Body of pancreas (tissue), 4 donors: ENCODE results near the gene FANCD2OS. TPM values are rescaled to one million over a fixed set of nuclear protein-coding genes. Genes with fewer than 3 reads are reported as not detected.

Experiments
- ATAC-seq: fragments of 150-250 bp; one replicate; pipeline ENCODE4 v1.9.1; 2016
- DNase-seq, 4 donors: peaks; one replicate each; pipeline ENCODE4 v3.0.0-alpha.2; 2019
- H3K27ac ChIP-seq, 4 donors: fragments of 200-600 bp; sonication (generic); 1 replicate in 3 of 4; 2 replicates in 1 of 4; pipeline versions ENCODE4 v1.5.1 to v1.6.1; 2016 to 2019; ENCODE audit warnings: mild to moderate bottlenecking in 1 of 4, mixed read lengths in 1 of 4, moderate library complexity in 1 of 4
- H3K27me3 ChIP-seq, 2 donors: fragments of 200-600 bp; sonication (generic); one replicate each; pipeline ENCODE4 v1.6.0; 2016; ENCODE audit warnings: mild to moderate bottlenecking in 1 of 2
- H3K36me3 ChIP-seq, 2 donors: fragments of 200-600 bp; sonication (generic); replicated peaks in 1 of 2; 2 replicates each; pipeline ENCODE4 v1.5.1; 2016; ENCODE audit warnings: low read depth in 2 of 2; ENCODE audit not compliant: insufficient read depth in 1 of 2
- H3K4me1 ChIP-seq: fragments of 200-600 bp; sonication (generic); one replicate; pipeline ENCODE4 v1.6.0; 2016
- H3K4me3 ChIP-seq, 2 donors: fragments of 200-600 bp; sonication (generic); 1 replicate in 1 of 2; 2 replicates in 1 of 2; pipeline ENCODE4 v1.5.1; 2016 to 2019
- H3K9me3 ChIP-seq, 3 donors: fragments of 200-600 bp; sonication (generic); 1 replicate in 2 of 3; 2 replicates in 1 of 3; pipeline ENCODE4 v1.5.1; 2016
- POLR2A ChIP-seq, 3 donors: fragments of 450-650 bp; IDR thresholded peaks; one replicate each; pipeline ENCODE4 v1.6.1; 2016; ENCODE audit warnings: antibody characterized with exemption in 3 of 3, mild to moderate bottlenecking in 2 of 3
- WGBS, 2 donors: methylation state at CpG; one replicate each; pipeline ENCODE4 v1.1.5; 2017; 5-methylcytosine and 5-hydroxymethylcytosine counted together
- intact Hi-C: fragments of 100-400 bp; cut with DNase I; formaldehyde crosslinking; loops from one replicate; pipeline ENCODE4 v1.15.1; 2023
- total RNA-seq, 2 donors: library from RNA; depleted of rRNA; stranded (reverse); fragments of >200 nt; gene quantifications; one replicate each; pipeline ENCODE4 v1.1.0, GENCODE V29; 2016
- TF ChIP-seq, protein P1 (sequence below), 7 experiments: fragments of 450-650 bp in 4 of 7; fragments of 200-600 bp in 3 of 7; sonication (generic) in 3 of 7; IDR thresholded peaks; one replicate each; pipeline ENCODE4 v1.5.1; 2016 to 2019; ENCODE audit warnings: antibody characterized with exemption in 7 of 7

FANCD2OS gene, protein sequence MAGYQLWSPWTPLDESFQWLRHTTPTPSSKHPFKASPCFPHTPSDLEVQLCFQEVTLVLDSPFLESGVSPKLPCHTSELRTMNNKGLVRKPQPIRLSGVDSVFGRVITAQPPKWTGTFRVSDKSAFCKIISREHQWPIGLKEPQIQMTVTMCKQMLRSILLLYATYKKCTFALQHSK
- not detected for total RNA-seq

DNA sequence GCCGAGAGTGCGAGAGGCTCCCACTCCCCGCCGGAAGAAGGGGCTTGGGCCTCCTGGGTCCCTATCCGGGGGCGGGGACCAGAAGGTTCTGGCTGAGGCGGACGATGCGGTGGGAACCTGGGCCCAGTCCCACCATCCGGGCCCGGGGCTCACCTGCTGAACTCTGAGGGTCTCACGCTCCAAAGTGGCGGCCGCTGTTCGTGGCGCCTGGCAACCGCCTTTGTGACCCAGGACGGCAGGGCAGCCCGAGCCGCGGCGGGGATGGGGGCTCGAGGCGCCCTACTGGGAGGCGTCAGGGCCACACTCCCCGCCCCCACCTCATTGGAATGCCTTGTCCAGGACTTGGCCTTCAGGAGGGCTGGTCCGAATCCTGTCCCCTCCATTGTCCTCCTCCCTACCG lies at the start of gene FANCD2OS:
Gene FANCD2OS, minus strand, starts transcription at position 165 of the 400 bp plus-strand sequence. CDS start 3,481 bp downstream, outside the sequence.
- intact Hi-C loops = no loop called here
- Histone ChIP-seq H3K4me1 (no peaks in the 10 kb centered on the region), H3K36me3 (no peaks in the 10 kb centered on the region), H3K4me3 (no peak within 1 kb of the TSS), H3K9me3 (no peaks in the 10 kb centered on the region), H3K27ac (no peak within 1 kb of the TSS), H3K27me3 (no peaks in the 10 kb centered on the region)
- WGBS, 2 donors = 47 to 73% methylated on average over 9 to 22 of the region's 28 CpGs
- ATAC-seq = no peak
- no peak for DNase-seq
- TF ChIP-seq POLR2A (IDR thresholded peaks at IDR 0.05) = no peak
- TF ChIP-seq, protein P1, sequence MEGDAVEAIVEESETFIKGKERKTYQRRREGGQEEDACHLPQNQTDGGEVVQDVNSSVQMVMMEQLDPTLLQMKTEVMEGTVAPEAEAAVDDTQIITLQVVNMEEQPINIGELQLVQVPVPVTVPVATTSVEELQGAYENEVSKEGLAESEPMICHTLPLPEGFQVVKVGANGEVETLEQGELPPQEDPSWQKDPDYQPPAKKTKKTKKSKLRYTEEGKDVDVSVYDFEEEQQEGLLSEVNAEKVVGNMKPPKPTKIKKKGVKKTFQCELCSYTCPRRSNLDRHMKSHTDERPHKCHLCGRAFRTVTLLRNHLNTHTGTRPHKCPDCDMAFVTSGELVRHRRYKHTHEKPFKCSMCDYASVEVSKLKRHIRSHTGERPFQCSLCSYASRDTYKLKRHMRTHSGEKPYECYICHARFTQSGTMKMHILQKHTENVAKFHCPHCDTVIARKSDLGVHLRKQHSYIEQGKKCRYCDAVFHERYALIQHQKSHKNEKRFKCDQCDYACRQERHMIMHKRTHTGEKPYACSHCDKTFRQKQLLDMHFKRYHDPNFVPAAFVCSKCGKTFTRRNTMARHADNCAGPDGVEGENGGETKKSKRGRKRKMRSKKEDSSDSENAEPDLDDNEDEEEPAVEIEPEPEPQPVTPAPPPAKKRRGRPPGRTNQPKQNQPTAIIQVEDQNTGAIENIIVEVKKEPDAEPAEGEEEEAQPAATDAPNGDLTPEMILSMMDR (IDR thresholded peaks at IDR 0.05) = no peak

DNA sequence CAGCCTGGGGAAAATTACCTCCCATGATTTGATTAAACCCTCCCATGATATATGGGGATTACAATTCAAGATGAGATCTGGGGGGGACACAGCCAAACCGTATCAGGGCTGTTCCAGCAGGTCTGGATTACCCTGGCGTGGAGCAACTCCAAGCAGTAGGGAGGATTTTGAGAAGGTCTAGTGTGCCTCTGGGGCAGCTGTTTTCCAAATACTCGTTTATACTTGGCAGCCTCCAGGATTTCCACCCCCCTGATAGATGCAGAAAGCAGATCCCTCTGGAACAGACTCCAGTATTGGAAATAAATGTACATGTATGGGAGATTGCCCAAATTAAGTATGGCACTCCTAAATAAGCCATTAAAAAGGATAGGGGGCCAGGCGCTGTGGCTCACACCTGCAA lies 49.0 kb upstream of the FANCD2OS start:
- no peak overlapping the region for H3K4me3 ChIP-seq
- no peaks in the 10 kb centered on the region for H3K4me1 ChIP-seq
- H3K27ac ChIP-seq = no peak overlapping the region
- no peak for TF ChIP-seq POLR2A (IDR thresholded peaks at IDR 0.05)
- TF ChIP-seq, protein P1 (IDR thresholded peaks at IDR 0.05) = no peak
- 67 to 77% methylated on average over 4 of the region's 4 CpGs for whole genome bisulfite sequencing, 2 donors
- intact Hi-C loops = no loop called here
- peaks cover 4 to 6% of the 10 kb centered on the region in 2 donors for H3K36me3 ChIP-seq
- no peaks in the 10 kb centered on the region for H3K27me3 ChIP-seq
- DNase-seq = no peak
- ATAC-seq = no peak
- no peaks in the 10 kb centered on the region for H3K9me3 ChIP-seq

DNA sequence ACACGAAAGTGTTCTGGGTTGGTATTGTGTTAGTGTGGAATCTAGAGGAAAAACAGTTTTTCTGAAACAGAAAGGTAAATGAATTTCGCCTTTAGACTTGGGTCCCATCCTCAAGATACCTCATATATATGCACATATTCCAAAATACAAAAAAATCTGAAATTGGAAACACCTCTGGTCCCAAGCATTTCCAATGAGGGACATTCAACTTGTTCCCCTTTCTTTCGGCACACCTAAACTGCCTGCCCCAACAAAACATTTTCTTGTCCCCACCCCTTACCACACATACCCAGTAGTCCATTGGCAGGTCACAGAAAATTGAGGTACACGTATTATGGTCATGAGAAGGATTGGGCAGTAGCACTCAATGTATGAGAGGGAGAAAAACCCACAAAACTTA lies 47.6 kb upstream of the FANCD2OS start:
- intact Hi-C loops = no loop called here
- Histone ChIP-seq H3K36me3 (peaks cover 4 to 13% of the 10 kb centered on the region in 2 donors), H3K27me3 (no peaks in the 10 kb centered on the region), H3K4me3 (no peak overlapping the region), H3K4me1 (no peaks in the 10 kb centered on the region), H3K27ac (no peak overlapping the region), H3K9me3 (no peaks in the 10 kb centered on the region)
- no peak for ATAC-seq
- DNase-seq = no peak
- TF ChIP-seq, protein P1 (IDR thresholded peaks at IDR 0.05) = no peak
- no peak for TF ChIP-seq POLR2A (IDR thresholded peaks at IDR 0.05)
- WGBS, 2 donors = 91 to 92% methylated on average over 4 of the region's 4 CpGs

DNA sequence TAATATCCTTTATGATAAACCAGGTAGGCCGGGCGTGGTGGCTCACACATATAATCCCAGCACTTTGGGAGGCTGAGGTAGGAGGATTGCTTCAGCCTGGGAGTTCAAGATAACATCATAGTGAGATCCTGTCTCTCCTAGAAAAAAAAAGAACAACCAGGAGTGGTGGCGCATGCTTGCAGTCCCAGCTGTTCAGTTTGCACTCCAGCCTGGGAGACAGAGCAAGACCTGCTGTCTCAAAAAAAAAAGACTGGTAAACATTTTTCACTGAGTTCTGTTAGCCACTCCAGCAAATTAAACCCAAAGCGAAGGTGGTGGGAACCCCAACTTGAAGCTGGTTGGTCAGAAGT lies 47.0 kb upstream of the FANCD2OS start:
- DNase-seq (no peak), ATAC-seq (no peak)
- Histone ChIP-seq H3K36me3 (peaks cover 7 to 15% of the 10 kb centered on the region in 2 donors), H3K4me1 (no peaks in the 10 kb centered on the region), H3K4me3 (no peak overlapping the region), H3K9me3 (no peaks in the 10 kb centered on the region), H3K27me3 (no peaks in the 10 kb centered on the region), H3K27ac (no peak overlapping the region)
- intact Hi-C loops = no loop called here
- TF ChIP-seq, protein P1 (IDR thresholded peaks at IDR 0.05) = no peak
- TF ChIP-seq POLR2A (IDR thresholded peaks at IDR 0.05) = no peak
- 88 to 98% methylated on average over 2 to 4 of the region's 4 CpGs for WGBS, 2 donors
